ENCODE data around the gene RPS16.

- TF ChIP-seq ZNF174 (tag by site-specific recombination; IDR thresholded peaks at IDR 0.05) (no peak), ZNF596 (tag by site-specific recombination; IDR thresholded peaks at IDR 0.05) (no peak), ZNF146 (tag by site-specific recombination; IDR thresholded peaks at IDR 0.05) (no peak), RBAK (tag by site-specific recombination; IDR thresholded peaks at IDR 0.05) (no peak), ZNF239 (tag by site-specific recombination; IDR thresholded peaks at IDR 0.05) (no peak), CTCF (tag by site-specific recombination; IDR thresholded peaks at IDR 0.05) (no peak), ZNF645 (tag by site-specific recombination; IDR thresholded peaks at IDR 0.05) (no peak)
These were observed 33.8 kb upstream of the RPS16 start for GRCh38 chr19:39469567-39469966.
